K562 (cell line): ENCODE results near the gene PTTG1IP. TPM values are rescaled to one million over a fixed set of nuclear protein-coding genes. Genes with fewer than 3 reads are reported as not detected.

Experiments
- ATAC-seq: fragments of 200-7000 bp; cut with Tn5 transposase; 3 replicates; pipeline ENCODE4 v1.9.1; 2020; ENCODE audit warnings: moderate library complexity
- BruUV-seq: library from RNA; stranded (reverse); fragments of 400-500 nt; replicated peaks from 2 replicates; lab custom pipeline; 2021; lab: Mats Ljungman, UMichigan
- CTCF ChIA-PET: fragments of 300-600 bp; formaldehyde crosslinking; extraction: SDS; loops from one replicate; lab custom pipeline; 2021; ENCODE audit warnings: low intra/inter-chr PET ratio; lab: Yijun Ruan, JAX
- POLR2A ChIA-PET: fragments of 300-600, 350-650 bp; sonication (Branson Sonifier 250); formaldehyde crosslinking; extraction: SDS; loops from one replicate; lab custom pipeline; 2021; ENCODE audit warnings: antibody characterized with exemption, inconsistent platforms; lab: Yijun Ruan, JAX
- DNase-seq, 4 experiments: peaks; one replicate each; pipeline versions ENCODE4 v3.0.0 to v3.0.0-alpha.2; 2011 to 2018; ENCODE audit warnings: low spot score in 3 of 4, mixed read lengths in 3 of 4; ENCODE audit errors: extremely low read depth in 1 of 4
- FAIRE-seq: peaks from 2 replicates; lab custom pipeline; 2011; peaks lifted over from hg19 to GRCh38; lab: Jason Lieb, UNC
- H2AFZ ChIP-seq: 2 replicates; pipeline ENCODE4 v1.6.0; 2011; ENCODE audit warnings: low read depth, low read length, control low read depth, inconsistent platforms
- H3K27ac ChIP-seq: fragments of 200-600 bp; 3 replicates; pipeline ENCODE4 v1.8.0; 2011; ENCODE audit warnings: low read depth, mild to moderate bottlenecking, control low read depth, inconsistent platforms, low read length, moderate library complexity, mixed read lengths; ENCODE audit errors: extremely low read depth
- H3K27me3 ChIP-seq, 2 experiments: fragments of 300-600 bp in 1 of 2; 2 replicates in 1 of 2; 3 replicates in 1 of 2; pipeline versions ENCODE4 v1.6.0 to v1.8.0; 2011; ENCODE audit warnings: inconsistent platforms in 2 of 2, low read length in 2 of 2, mild to moderate bottlenecking in 1 of 2, mixed read lengths in 1 of 2, moderate library complexity in 1 of 2; ENCODE audit not compliant: control insufficient read depth in 2 of 2, insufficient read depth in 2 of 2
- H3K36me3 ChIP-seq: fragments of 300-600 bp; 3 replicates; pipeline ENCODE4 v1.8.0; 2011; ENCODE audit warnings: mild to moderate bottlenecking, low read length, inconsistent platforms; ENCODE audit not compliant: control insufficient read depth, insufficient read depth
- H3K4me1 ChIP-seq, 2 experiments: fragments of 200-600 bp in 1 of 2; replicated peaks in 1 of 2; 2 replicates in 1 of 2; 3 replicates in 1 of 2; pipeline versions ENCODE4 v1.5.1 to v1.8.0; 2011; ENCODE audit warnings: inconsistent platforms in 2 of 2, low read length in 2 of 2, mild to moderate bottlenecking in 1 of 2, mixed read lengths in 1 of 2, moderate library complexity in 1 of 2; ENCODE audit not compliant: control insufficient read depth in 2 of 2, insufficient read depth in 2 of 2
- H3K4me2 ChIP-seq: 2 replicates; pipeline ENCODE4 v1.6.1; 2011; ENCODE audit warnings: low read length, control low read depth, inconsistent platforms, mixed read lengths; ENCODE audit not compliant: insufficient read depth
- H3K4me3 ChIP-seq: fragments of 200-600 bp; sonication (generic), shearing (Covaris generic); 2 replicates; pipeline ENCODE4 v1.5.1; 2016; ENCODE audit warnings: control low read depth, inconsistent platforms
- H3K79me2 ChIP-seq: fragments of 200-600 bp; 3 replicates; pipeline ENCODE4 v1.8.0; 2011; ENCODE audit warnings: low read length, inconsistent platforms; ENCODE audit not compliant: control insufficient read depth, insufficient read depth
- H3K9ac ChIP-seq, 2 experiments: 2 replicates each; pipeline versions ENCODE4 v1.6.0 to v1.6.1; 2011; ENCODE audit warnings: low read depth in 2 of 2, low read length in 2 of 2, control low read depth in 1 of 2, inconsistent platforms in 1 of 2, mild to moderate bottlenecking in 1 of 2, mixed read lengths in 1 of 2; ENCODE audit not compliant: insufficient read depth in 1 of 2
- H3K9me1 ChIP-seq: one replicate; pipeline ENCODE4 v1.6.0; 2011; ENCODE audit warnings: inconsistent platforms, mild to moderate bottlenecking, low read length, moderate library complexity; ENCODE audit not compliant: control insufficient read depth, insufficient read depth
- H3K9me3 ChIP-seq: replicated peaks from 2 replicates; pipeline ENCODE4 v1.5.1; 2011; ENCODE audit warnings: low read depth, low read length, inconsistent platforms; ENCODE audit not compliant: control insufficient read depth, insufficient read depth
- H4K20me1 ChIP-seq: replicated peaks from 2 replicates; pipeline ENCODE4 v1.6.1; 2011; ENCODE audit warnings: low read length, inconsistent platforms, mixed read lengths; ENCODE audit not compliant: control insufficient read depth, insufficient read depth
- ASH1L ChIP-seq: fragments of 450-650 bp; IDR thresholded peaks from 2 replicates; pipeline ENCODE4 v1.6.1; 2018; ENCODE audit warnings: borderline replicate concordance, mild to moderate bottlenecking, low read depth; ENCODE audit not compliant: partially characterized antibody
- BRD4 ChIP-seq: fragments of 200-600 bp; sonication (generic); IDR thresholded peaks from 2 replicates; pipeline ENCODE4 v1.6.1; 2017; ENCODE audit warnings: inconsistent platforms
- C11orf30 ChIP-seq: fragments of 450-650 bp; IDR thresholded peaks from 2 replicates; pipeline ENCODE4 v1.6.1; 2016; ENCODE audit warnings: low read depth, mild to moderate bottlenecking
- JUN ChIP-seq, 2 experiments: sonication (generic) in 1 of 2; formaldehyde crosslinking in 1 of 2; IDR thresholded peaks; 2 replicates each; pipeline versions ENCODE4 v1.6.1 to v1.8.0; 2012 to 2022; ENCODE audit warnings: borderline replicate concordance in 2 of 2, mild to moderate bottlenecking in 2 of 2, improper control_type of control experiment in 1 of 2, low read depth in 1 of 2, low read length in 1 of 2, missing genetic modification reagents in 1 of 2
- L3MBTL2 ChIP-seq: fragments of 450-650 bp; IDR thresholded peaks from 2 replicates; pipeline ENCODE4 v1.6.1; 2016; ENCODE audit warnings: mild to moderate bottlenecking, moderate library complexity
- MAFG ChIP-seq: fragments of 450-650 bp; conservative IDR thresholded peaks from 2 replicates; pipeline ENCODE4 v1.6.1; 2016; ENCODE audit warnings: missing genetic modification characterization, missing compliant biosample characterization
- NR2C1 ChIP-seq, 2 experiments: fragments of 450-650 bp; IDR thresholded peaks; 2 replicates each; pipeline ENCODE4 v1.6.1; 2017; ENCODE audit warnings: mild to moderate bottlenecking in 2 of 2, antibody characterized with exemption in 1 of 2, inconsistent platforms in 1 of 2, missing compliant biosample characterization in 1 of 2, missing genetic modification characterization in 1 of 2
- NR3C1 ChIP-seq: sonication (generic); formaldehyde crosslinking; IDR thresholded peaks from 2 replicates; pipeline ENCODE4 v1.8.1; 2022; ENCODE audit warnings: missing genetic modification reagents
- PHF8 ChIP-seq: fragments of 200-600 bp; sonication (generic); IDR thresholded peaks from 2 replicates; pipeline ENCODE4 v1.6.1; 2012; ENCODE audit warnings: mixed run types, mild to moderate bottlenecking, inconsistent platforms, low read length, moderate library complexity, borderline replicate concordance
- ZNF197 ChIP-seq: fragments of 200-800 bp; sonication (Bioruptor generic); IDR thresholded peaks from 2 replicates; pipeline ENCODE4 v1.6.1; 2016; ENCODE audit warnings: low read depth, missing genetic modification characterization, missing compliant biosample characterization
- ZNF586 ChIP-seq: fragments of 450-650 bp; formaldehyde crosslinking; conservative IDR thresholded peaks from 2 replicates; pipeline ENCODE4 v1.4.0; 2020; ENCODE audit warnings: mild to moderate bottlenecking, moderate library complexity
- WGBS: fragments of 100-300 bp; shearing (Covaris generic); methylation state at CpG from one replicate; pipeline ENCODE4 v1.1.6; 2016; ENCODE audit warnings: low coverage, mixed read lengths; ENCODE audit not compliant: insufficient coverage; ENCODE audit errors: missing lambda C conversion rate; 5-methylcytosine and 5-hydroxymethylcytosine counted together
- in situ Hi-C: fragments of 300-500 bp; cut with MboI; formaldehyde crosslinking; loops from 4 replicates; pipeline ENCODE4 v1.15.0; 2018; ENCODE audit warnings: inconsistent platforms, mixed read lengths
- intact Hi-C: fragments of 100-400 bp; cut with micrococcal nuclease; formaldehyde crosslinking; loops from 2 replicates; pipeline ENCODE4 v1.14.2; 2022
- polyA plus RNA-seq, 8 experiments: library from polyadenylated mRNA; depleted of rRNA in 4 of 8; stranded (reverse) in 5 of 8; unstranded in 3 of 8; fragments of >200 nt; fragmentation: Nextera tagmentation in 2 of 8; fragmentation: Illumina TruSeq in 1 of 8; extraction: Ambion mirVana in 2 of 8; extraction: Trizol in 1 of 8; gene quantifications; 2 replicates each; pipeline versions ENCODE4 v1.2.1 to v1.2.3, GENCODE V29; 2011 to 2014; ENCODE audit warnings: inconsistent platforms in 1 of 8, missing spikeins in 1 of 8
- total RNA-seq, 7 experiments: library from RNA; depleted of rRNA in 6 of 7; stranded (reverse); fragments of >200 nt in 6 of 7; fragmentation: Illumina TruSeq in 2 of 7; extraction: Trizol in 2 of 7; gene quantifications; 2 replicates each; pipeline versions ENCODE4 v1.2.1 to v1.2.3, GENCODE V29; 2011 to 2021; ENCODE audit warnings: low replicate concordance in 1 of 7
- TF ChIP-seq, protein P1 (sequence below), 2 experiments: fragments of 450-650 bp in 1 of 2; sonication (generic) in 1 of 2; formaldehyde crosslinking; conservative IDR thresholded peaks; 2 replicates each; pipeline versions ENCODE4 v1.4.0 to v1.8.1; 2020 to 2022; ENCODE audit warnings: mild to moderate bottlenecking in 1 of 2, missing genetic modification reagents in 1 of 2
- TF ChIP-seq, protein P2 (sequence below): sonication (generic); formaldehyde crosslinking; IDR thresholded peaks from 2 replicates; pipeline ENCODE4 v1.9.0; 2022; ENCODE audit warnings: mild to moderate bottlenecking, missing genetic modification reagents
- TF ChIP-seq, protein P3 (sequence below): fragments of 250-450 bp; sonication (Bioruptor Pico); IDR thresholded peaks from 2 replicates; pipeline ENCODE4 v1.8.0; 2022; ENCODE audit warnings: inconsistent platforms, mild to moderate bottlenecking, moderate library complexity, borderline replicate concordance

PTTG1IP gene
- total and polyA plus RNA-seq, 9 of the 15 experiments (the other 6 are each of a cell fraction or from before 2014, with no cell fraction given), result 5.0 to 99.3 (median 82.4) TPM

DNA sequence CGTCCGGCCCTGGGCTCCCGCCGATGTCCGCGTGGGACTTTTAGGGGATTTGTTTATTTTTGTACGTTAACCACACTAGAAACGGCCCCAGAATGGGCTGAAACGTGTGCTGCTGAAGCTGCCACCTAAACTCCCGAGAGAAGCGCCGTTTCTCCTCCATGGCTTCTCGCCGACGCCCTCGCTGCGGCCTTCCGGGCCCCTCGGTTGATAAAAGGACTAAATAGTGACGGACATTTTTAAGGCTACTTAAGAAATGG, 678 bp upstream of the PTTG1IP start (continued):
- TF ChIP-seq ZNF586 (CRISPR knock-in tag) (no peak), NR2C1 (IDR thresholded peaks at IDR 0.05) (no peak), NR2C1 (tag; IDR thresholded peaks at IDR 0.05) (no peak), ASH1L (no peak), BRD4 (no peak; the same call in 1 of the 2 replicates), C11orf30 (no peak), PHF8 (no peak)
- TF ChIP-seq, protein P1, sequence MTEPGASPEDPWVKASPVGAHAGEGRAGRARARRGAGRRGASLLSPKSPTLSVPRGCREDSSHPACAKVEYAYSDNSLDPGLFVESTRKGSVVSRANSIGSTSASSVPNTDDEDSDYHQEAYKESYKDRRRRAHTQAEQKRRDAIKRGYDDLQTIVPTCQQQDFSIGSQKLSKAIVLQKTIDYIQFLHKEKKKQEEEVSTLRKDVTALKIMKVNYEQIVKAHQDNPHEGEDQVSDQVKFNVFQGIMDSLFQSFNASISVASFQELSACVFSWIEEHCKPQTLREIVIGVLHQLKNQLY (CRISPR knock-in tag; conservative IDR thresholded peaks at IDR 0.05), result peak in 1 of 2 experiments; percentile 80; a peak in 1 of 4 replicates

DNA sequence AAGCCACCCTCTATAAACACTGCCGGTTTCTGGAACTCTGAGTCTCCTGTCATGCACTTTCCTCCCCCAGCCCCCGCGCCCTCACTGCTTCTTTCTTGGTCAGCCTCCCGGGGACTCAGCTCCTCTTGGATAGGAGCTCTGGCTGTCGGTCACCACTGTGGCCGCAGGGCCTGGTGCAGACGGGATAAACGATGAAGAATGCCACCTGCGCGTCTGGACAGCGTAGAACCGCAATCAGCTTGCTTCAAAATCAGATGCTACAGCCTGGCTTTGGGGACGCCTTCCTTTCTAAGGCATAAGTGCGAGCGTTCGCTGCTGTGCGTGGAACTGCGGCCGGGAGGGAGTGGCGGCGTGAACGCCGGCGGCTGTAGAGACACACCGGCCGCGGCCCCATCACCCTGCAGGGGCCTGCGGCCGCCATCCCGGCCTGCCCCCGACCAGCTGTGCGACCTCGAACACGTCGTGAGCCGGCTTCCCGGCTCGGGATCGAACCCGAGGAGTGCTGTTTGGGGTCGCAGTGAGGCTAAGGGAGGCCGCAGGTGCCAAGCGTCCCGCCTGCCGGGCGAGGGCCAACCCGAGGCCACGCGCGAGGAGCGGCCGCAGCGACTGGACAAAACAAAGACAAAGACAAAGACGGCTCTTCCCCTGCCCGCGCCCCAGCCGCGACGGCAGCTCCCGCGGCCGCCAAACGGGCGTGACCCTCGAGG, 688 bp downstream of the PTTG1IP start:
- DNase-seq, result peak in 2 of 4 experiments; percentile 51 to 66
- BruUV-seq, result no TSS peak
- Histone ChIP-seq H3K36me3 (no peaks in the 10 kb centered on the region; the same call in 2 of the 3 replicates), H3K4me2 (peak overlapping the region; percentile 85), H3K9me1 (peaks cover 20% of the 10 kb centered on the region), H3K27me3 (no peaks in the 10 kb centered on the region), H3K27ac (peak overlapping the region; percentile 64), H3K4me3 (peak overlapping the region; percentile 67), H4K20me1 (peaks cover 39% of the 10 kb centered on the region), H3K79me2 (peaks cover 57% of the 10 kb centered on the region), H3K9me3 (no peaks in the 10 kb centered on the region), H3K9ac (peak overlapping the region; percentile 66 to 95), H3K4me1 (peaks cover 46 to 54% of the 10 kb centered on the region in 2 experiments), H2AFZ (peak overlapping the region; percentile 48)
- no peak for FAIRE-seq
- ChIA-PET POLR2A (interaction anchor here (0.8 to 1.8 kb wide), 14 partner anchors 10 to 79 kb away, joined by 3 to 8 read pairs (median 4); partner anchors contain the start of genes SUMO3 and UBE2G2), CTCF (no interaction called here)
- in situ Hi-C loops (no loop called here), intact Hi-C loops (loop anchor here (1.0 kb wide), 1 partner anchor 19 kb away; no protein-coding TSS in a partner anchor)
- ATAC-seq, result peak; percentile 6
- 2% methylated on average over 63 of the region's 65 CpGs for WGBS
- TF ChIP-seq MAFG (no peak), JUN (IDR thresholded peaks at IDR 0.05; ENCODE audit: borderline replicate concordance, low read depth, low read length) (no peak), JUN (CRISPR knock-in tag; IDR thresholded peaks at IDR 0.05; ENCODE audit: borderline replicate concordance) (no peak), L3MBTL2 (no peak), NR3C1 (no peak), ZNF197 (CRISPR knock-in tag) (no peak)
- TF ChIP-seq, protein P2, sequence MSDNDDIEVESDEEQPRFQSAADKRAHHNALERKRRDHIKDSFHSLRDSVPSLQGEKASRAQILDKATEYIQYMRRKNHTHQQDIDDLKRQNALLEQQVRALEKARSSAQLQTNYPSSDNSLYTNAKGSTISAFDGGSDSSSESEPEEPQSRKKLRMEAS, result no peak
- TF ChIP-seq, protein P3, sequence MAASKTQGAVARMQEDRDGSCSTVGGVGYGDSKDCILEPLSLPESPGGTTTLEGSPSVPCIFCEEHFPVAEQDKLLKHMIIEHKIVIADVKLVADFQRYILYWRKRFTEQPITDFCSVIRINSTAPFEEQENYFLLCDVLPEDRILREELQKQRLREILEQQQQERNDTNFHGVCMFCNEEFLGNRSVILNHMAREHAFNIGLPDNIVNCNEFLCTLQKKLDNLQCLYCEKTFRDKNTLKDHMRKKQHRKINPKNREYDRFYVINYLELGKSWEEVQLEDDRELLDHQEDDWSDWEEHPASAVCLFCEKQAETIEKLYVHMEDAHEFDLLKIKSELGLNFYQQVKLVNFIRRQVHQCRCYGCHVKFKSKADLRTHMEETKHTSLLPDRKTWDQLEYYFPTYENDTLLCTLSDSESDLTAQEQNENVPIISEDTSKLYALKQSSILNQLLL, result no peak
